ENCODE measurements around the gene KIAA1671.

Gene KIAA1671

DNA sequence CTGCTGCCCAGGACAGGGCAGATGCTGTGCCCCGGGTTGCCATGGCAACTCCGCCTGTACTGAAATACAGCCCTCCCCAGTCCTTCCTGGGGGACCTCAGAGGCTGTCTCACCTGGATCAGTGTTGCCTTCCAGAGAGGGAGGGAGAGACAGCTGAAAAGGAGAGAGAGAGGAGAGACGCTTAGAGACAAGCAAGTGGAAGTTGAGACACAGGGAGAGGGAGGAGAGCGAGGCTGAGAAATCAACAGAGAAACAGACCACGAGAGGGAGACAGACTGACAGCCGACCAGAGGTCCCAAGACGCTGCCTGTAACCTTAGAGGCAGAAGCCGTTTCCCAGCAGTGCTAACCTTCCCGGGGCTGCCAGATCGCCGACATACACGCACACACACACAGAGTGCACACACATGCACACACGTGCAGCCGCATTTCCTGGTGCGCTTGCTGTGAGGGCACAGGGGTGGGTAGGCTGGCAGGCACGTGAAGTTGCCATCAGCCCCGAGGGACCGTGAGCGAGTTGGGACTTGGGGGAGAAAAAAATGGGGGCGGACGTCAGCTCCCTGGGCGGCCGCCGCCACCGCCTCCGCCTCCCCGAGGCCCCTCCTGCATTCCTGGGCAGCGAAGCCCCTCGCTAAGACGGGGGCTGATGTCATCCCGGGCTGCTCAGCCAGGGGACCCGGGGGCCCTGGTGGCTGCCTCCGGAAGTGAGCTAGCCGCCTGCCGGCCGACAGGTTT lies 158.5 kb downstream of the KIAA1671 start:
- DNase-seq: peak; percentile 82
- peak overlapping the region; percentile 86 for H3K4me3 Mint-ChIP-seq
- peaks cover 8% of the 10 kb centered on the region for H3K36me3 Mint-ChIP-seq (ENCODE audit: low read depth)
- peaks cover 2% of the 10 kb centered on the region for H3K27me3 Mint-ChIP-seq (ENCODE audit: low read depth, poor library complexity)
- H3K4me1 Mint-ChIP-seq: peaks cover 55% of the 10 kb centered on the region
- TF ChIP-seq, protein P1, sequence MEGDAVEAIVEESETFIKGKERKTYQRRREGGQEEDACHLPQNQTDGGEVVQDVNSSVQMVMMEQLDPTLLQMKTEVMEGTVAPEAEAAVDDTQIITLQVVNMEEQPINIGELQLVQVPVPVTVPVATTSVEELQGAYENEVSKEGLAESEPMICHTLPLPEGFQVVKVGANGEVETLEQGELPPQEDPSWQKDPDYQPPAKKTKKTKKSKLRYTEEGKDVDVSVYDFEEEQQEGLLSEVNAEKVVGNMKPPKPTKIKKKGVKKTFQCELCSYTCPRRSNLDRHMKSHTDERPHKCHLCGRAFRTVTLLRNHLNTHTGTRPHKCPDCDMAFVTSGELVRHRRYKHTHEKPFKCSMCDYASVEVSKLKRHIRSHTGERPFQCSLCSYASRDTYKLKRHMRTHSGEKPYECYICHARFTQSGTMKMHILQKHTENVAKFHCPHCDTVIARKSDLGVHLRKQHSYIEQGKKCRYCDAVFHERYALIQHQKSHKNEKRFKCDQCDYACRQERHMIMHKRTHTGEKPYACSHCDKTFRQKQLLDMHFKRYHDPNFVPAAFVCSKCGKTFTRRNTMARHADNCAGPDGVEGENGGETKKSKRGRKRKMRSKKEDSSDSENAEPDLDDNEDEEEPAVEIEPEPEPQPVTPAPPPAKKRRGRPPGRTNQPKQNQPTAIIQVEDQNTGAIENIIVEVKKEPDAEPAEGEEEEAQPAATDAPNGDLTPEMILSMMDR (IDR thresholded peaks at IDR 0.05): peak; percentile 42
- peak overlapping the region; percentile 100 for H3K27ac Mint-ChIP-seq
- no peaks in the 10 kb centered on the region for H3K9me3 Mint-ChIP-seq

DNA sequence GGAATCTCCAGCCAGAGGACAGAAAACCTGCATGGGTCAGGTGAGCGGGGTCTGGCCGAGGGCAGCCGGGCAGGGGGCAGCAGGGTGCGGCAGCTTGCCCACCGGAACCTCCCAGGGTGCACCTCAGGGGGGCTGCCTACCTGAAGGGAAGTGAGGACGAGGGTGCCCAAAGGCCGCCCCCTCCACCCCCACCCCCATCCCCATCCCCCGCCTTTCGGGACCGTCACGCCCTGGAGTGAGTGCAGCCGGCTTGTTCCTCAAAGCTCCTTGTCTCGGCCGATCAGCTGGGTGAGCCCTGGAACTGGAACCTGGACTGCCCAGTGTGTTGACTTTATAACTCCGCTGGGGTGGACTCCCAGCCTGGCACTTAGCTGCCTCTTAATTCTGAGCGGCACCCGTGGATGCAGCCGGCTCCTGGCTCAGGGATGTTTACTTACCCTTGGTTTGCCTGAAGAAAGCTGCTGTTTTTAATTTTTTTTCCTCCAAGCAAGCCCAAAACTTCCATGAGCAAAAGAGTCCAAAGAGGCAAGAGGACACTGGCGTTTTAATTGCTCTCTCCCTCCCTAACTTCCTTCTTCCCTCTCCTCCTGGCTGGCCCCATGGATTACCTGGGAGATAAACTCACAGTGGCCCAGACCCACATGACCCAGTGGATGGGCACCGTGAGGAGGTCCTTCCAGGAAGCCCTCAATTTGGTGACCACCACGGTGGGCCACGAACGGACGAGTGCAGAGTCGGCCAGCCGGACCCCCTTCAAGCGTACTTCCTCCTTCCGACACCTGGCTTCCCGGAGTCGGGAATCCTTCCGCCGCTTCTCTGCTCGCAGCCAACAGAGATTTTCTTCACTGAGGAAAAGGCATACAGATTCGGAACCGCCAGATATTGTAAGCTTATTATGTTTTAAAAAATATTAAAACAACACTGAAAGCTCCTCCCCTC lies 159.3 kb downstream of the KIAA1671 start:
- H3K9me3 Mint-ChIP-seq: no peaks in the 10 kb centered on the region

DNA sequence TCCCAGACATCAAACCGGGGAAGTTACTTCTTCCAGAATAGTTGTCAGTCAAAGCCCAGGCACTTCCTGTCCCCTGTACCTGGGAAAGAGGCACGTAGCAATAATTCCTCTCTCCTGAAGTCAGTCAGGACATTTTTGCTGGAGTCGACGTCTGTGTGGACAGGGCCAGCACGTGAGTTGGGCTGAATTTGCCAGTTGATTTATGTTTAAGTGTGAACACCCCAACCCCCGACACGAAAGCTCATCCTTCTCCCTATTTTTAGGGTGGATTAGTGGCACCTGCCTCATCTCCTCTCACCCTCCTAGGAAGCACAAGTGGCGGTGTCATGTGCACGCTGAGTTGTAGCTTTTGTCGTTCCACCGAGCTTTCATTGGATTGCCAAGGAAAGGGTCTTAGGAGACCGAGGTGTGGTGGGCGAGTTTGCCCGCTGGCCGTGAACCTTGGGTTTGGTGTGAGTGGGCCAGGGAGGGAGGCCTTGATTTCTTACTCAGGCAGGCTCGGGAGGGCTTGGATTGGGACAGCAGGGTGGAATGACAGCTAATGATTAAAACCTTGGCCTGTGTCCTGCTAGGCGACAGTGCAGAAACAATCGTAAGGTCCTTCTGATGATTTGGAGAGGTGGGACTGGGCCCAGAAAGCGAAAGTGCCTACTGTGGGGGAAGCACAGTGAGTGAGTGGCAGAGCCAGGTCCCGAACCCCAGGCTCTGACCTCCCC lies 160.2 kb downstream of the KIAA1671 start:
- TF ChIP-seq, protein P1 (IDR thresholded peaks at IDR 0.05): no peak
- Mint-ChIP-seq H3K27ac (no peak overlapping the region), H3K27me3 (ENCODE audit: low read depth, poor library complexity) (peaks cover 2% of the 10 kb centered on the region), H3K4me1 (peaks cover 53% of the 10 kb centered on the region), H3K9me3 (no peaks in the 10 kb centered on the region), H3K36me3 (ENCODE audit: low read depth) (peaks cover 8% of the 10 kb centered on the region), H3K4me3 (peak overlapping the region; percentile 86)
- no peak for DNase-seq

More for the DNA sequence above, 159.3 kb downstream of the KIAA1671 start:
- TF ChIP-seq, protein P1 (IDR thresholded peaks at IDR 0.05): no peak
- Mint-ChIP-seq H3K36me3 (ENCODE audit: low read depth) (peaks cover 8% of the 10 kb centered on the region), H3K4me1 (peaks cover 53% of the 10 kb centered on the region), H3K27me3 (ENCODE audit: low read depth, poor library complexity) (peaks cover 2% of the 10 kb centered on the region), H3K4me3 (peak overlapping the region; percentile 86), H3K27ac (peak overlapping the region; percentile 26)
- DNase-seq: no peak

DNA sequence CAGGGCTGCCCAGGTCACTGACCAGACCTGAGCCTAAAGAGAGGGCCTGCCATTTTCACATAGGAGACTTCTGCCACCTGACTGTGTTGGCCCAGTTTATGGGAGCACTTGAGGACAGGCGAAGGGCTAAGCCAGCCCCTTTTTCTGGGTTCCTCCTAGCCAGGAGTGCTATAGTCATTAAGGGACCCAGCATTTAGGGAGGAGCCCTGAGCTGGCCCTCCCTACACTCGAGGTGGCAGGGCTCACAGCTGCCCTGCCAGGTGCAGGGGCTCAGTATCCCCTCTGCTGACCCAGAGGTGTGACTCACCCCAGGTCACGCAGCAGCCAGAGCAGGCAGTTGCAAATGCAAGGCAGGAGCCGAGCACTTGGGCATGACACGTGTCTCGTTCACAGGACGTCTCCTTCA lies 160.8 kb downstream of the KIAA1671 start:
- Mint-ChIP-seq H3K27me3 (ENCODE audit: low read depth, poor library complexity) (peaks cover 2% of the 10 kb centered on the region), H3K27ac (no peak overlapping the region), H3K36me3 (ENCODE audit: low read depth) (peaks cover 9% of the 10 kb centered on the region), H3K4me3 (no peak overlapping the region), H3K4me1 (peaks cover 53% of the 10 kb centered on the region), H3K9me3 (no peaks in the 10 kb centered on the region)
- TF ChIP-seq, protein P1 (IDR thresholded peaks at IDR 0.05): no peak
- no peak for DNase-seq

DNA sequence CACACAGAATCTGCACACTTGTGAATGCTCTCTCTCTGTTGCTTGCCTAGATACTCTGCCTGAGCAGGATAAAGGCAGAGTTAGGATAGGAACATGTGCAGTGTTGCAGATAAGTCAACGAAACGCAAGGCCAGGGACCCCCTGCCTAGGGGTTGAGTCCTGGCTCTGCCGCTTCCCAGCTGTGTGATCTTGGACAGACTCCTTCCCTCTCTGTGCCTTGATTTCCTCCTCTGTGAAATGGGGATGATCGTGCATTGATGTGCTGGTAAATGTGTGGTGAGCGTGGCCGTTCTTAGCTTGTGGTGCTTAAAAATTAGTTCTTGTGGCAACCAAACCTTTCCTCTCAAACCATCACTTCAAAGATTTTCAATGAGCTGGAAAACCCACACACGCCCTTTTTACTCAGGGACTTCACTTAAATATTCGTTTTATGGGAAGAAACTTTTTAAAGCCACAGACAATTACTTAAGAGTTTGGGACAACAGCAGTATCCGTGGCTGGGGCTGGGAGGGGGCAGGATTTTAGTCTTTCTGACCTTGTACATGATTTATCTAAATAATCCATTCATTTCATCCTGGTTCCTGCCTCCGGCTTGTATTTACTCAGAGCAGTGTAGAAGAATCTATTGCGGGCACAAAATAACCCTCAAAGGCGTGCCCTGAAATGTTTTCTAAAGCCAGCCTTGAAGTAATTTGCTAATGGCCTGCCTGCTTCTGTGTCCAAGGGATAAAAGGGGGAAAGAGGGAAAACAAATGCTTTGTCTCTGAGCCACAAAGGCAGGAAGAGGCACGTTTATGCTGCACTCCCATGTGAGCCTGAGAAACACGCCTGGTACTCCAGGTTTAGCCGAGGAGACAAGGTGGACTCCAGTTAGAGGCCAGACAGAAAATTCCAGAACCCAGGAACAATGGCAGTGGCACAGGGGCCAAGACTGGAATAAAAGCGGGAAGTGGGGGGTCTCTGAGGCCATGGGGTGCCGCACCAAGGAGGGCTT lies 162.2 kb downstream of the KIAA1671 start:
- Mint-ChIP-seq H3K4me3 (no peak overlapping the region), H3K9me3 (no peaks in the 10 kb centered on the region), H3K27me3 (ENCODE audit: low read depth, poor library complexity) (peaks cover 6% of the 10 kb centered on the region), H3K36me3 (ENCODE audit: low read depth) (peaks cover 11% of the 10 kb centered on the region), H3K4me1 (peaks cover 52% of the 10 kb centered on the region), H3K27ac (peak overlapping the region; percentile 12)
- DNase-seq: no peak
- TF ChIP-seq, protein P1 (IDR thresholded peaks at IDR 0.05): no peak

All from nephron progenitor cell (in vitro differentiated cells).